Measurements from ENCODE around the gene IMPA2. TPM values are rescaled to one million over a fixed set of nuclear protein-coding genes. Genes with fewer than 3 reads are reported as not detected.

The IMPA2 gene
- total RNA-seq, 1 donor, result 25.1 TPM

- Histone ChIP-seq H3K9me3 (ENCODE audit: low read depth, low read length) (no peaks in the 10 kb centered on the region), H3K4me3 (ENCODE audit: low read length) (no peak overlapping the region), H3K27me3 (ENCODE audit: insufficient read depth, low read length) (no peaks in the 10 kb centered on the region), H3K4me1 (ENCODE audit: insufficient read depth, low read length) (peaks cover 20% of the 10 kb centered on the region)
These were observed 4.8 kb upstream of the IMPA2 start for GRCh38 chr18:11976315-11977152.

- no peaks in the 10 kb centered on the region for H3K9me3 ChIP-seq (ENCODE audit: low read depth, low read length)
- H3K4me3 ChIP-seq (ENCODE audit: low read length), result no peak overlapping the region
- no peaks in the 10 kb centered on the region for H3K27me3 ChIP-seq (ENCODE audit: insufficient read depth, low read length)
- H3K4me1 ChIP-seq (ENCODE audit: insufficient read depth, low read length), result peaks cover 25% of the 10 kb centered on the region
These were observed 4.2 kb upstream of the IMPA2 start for GRCh38 chr18:11977153-11977466.

GRCh38 chr18:11978956-11979355 lies 2.4 kb upstream of the IMPA2 start:
- Histone ChIP-seq H3K27me3 (ENCODE audit: insufficient read depth, low read length) (no peaks in the 10 kb centered on the region), H3K4me1 (ENCODE audit: insufficient read depth, low read length) (peaks cover 38% of the 10 kb centered on the region), H3K4me3 (ENCODE audit: low read length) (no peak overlapping the region), H3K9me3 (ENCODE audit: low read depth, low read length) (no peaks in the 10 kb centered on the region)

GRCh38 chr18:11980163-11980493 lies 1.2 kb upstream of the IMPA2 start:
- H3K27me3 ChIP-seq (ENCODE audit: insufficient read depth, low read length), result no peaks in the 10 kb centered on the region
- H3K4me3 ChIP-seq (ENCODE audit: low read length), result peak overlapping the region; percentile 49
- H3K4me1 ChIP-seq (ENCODE audit: insufficient read depth, low read length), result peaks cover 35% of the 10 kb centered on the region
- H3K9me3 ChIP-seq (ENCODE audit: low read depth, low read length), result no peaks in the 10 kb centered on the region

- H3K4me1 ChIP-seq (ENCODE audit: insufficient read depth, low read length), result peaks cover 39% of the 10 kb centered on the region
These were observed 664 bp upstream of the IMPA2 start for GRCh38 chr18:11980494-11981191.

GRCh38 chr18:11981543-11982366 lies 448 bp downstream of the IMPA2 start:
- no peaks in the 10 kb centered on the region for H3K9me3 ChIP-seq (ENCODE audit: low read depth, low read length)
- H3K4me3 ChIP-seq (ENCODE audit: low read length), result peak overlapping the region; percentile 61
- H3K27me3 ChIP-seq (ENCODE audit: insufficient read depth, low read length), result no peaks in the 10 kb centered on the region
- H3K4me1 ChIP-seq (ENCODE audit: insufficient read depth, low read length), result peaks cover 50% of the 10 kb centered on the region

More at GRCh38 chr18:11980494-11981191, 664 bp upstream of the IMPA2 start:
- no peaks in the 10 kb centered on the region for H3K27me3 ChIP-seq (ENCODE audit: insufficient read depth, low read length)
- H3K4me3 ChIP-seq (ENCODE audit: low read length), result peak overlapping the region; percentile 49
- H3K9me3 ChIP-seq (ENCODE audit: low read depth, low read length), result no peaks in the 10 kb centered on the region

GRCh38 chr18:11982981-11983380 lies 1.7 kb downstream of the IMPA2 start:
- no peaks in the 10 kb centered on the region for H3K27me3 ChIP-seq (ENCODE audit: insufficient read depth, low read length)
- H3K4me3 ChIP-seq (ENCODE audit: low read length), result no peak overlapping the region
- H3K9me3 ChIP-seq (ENCODE audit: low read depth, low read length), result no peaks in the 10 kb centered on the region
- H3K4me1 ChIP-seq (ENCODE audit: insufficient read depth, low read length), result peaks cover 62% of the 10 kb centered on the region

- Histone ChIP-seq H3K27me3 (ENCODE audit: insufficient read depth, low read length) (no peaks in the 10 kb centered on the region), H3K4me1 (ENCODE audit: insufficient read depth, low read length) (peaks cover 68% of the 10 kb centered on the region), H3K9me3 (ENCODE audit: low read depth, low read length) (no peaks in the 10 kb centered on the region), H3K4me3 (ENCODE audit: low read length) (no peak overlapping the region)
These were observed 2.3 kb downstream of the IMPA2 start for GRCh38 chr18:11983592-11983991.

GRCh38 chr18:11984091-11984490 lies 2.8 kb downstream of the IMPA2 start:
- peaks cover 71% of the 10 kb centered on the region for H3K4me1 ChIP-seq (ENCODE audit: insufficient read depth, low read length)
- no peaks in the 10 kb centered on the region for H3K9me3 ChIP-seq (ENCODE audit: low read depth, low read length)
- H3K27me3 ChIP-seq (ENCODE audit: insufficient read depth, low read length), result no peaks in the 10 kb centered on the region
- no peak overlapping the region for H3K4me3 ChIP-seq (ENCODE audit: low read length)

- Histone ChIP-seq H3K9me3 (ENCODE audit: low read depth, low read length) (no peaks in the 10 kb centered on the region), H3K4me1 (ENCODE audit: insufficient read depth, low read length) (peaks cover 60% of the 10 kb centered on the region), H3K27me3 (ENCODE audit: insufficient read depth, low read length) (no peaks in the 10 kb centered on the region), H3K4me3 (ENCODE audit: low read length) (no peak overlapping the region)
These were observed 4.3 kb downstream of the IMPA2 start for GRCh38 chr18:11985586-11985985.

- Histone ChIP-seq H3K4me3 (ENCODE audit: low read length) (no peak overlapping the region), H3K4me1 (ENCODE audit: insufficient read depth, low read length) (peaks cover 60% of the 10 kb centered on the region), H3K9me3 (ENCODE audit: low read depth, low read length) (no peaks in the 10 kb centered on the region), H3K27me3 (ENCODE audit: insufficient read depth, low read length) (no peaks in the 10 kb centered on the region)
These were observed 4.8 kb downstream of the IMPA2 start for GRCh38 chr18:11986061-11986460.

GRCh38 chr18:11987527-11987926 lies 6.2 kb downstream of the IMPA2 start:
- H3K4me3 ChIP-seq (ENCODE audit: low read length), result no peak overlapping the region
- no peaks in the 10 kb centered on the region for H3K27me3 ChIP-seq (ENCODE audit: insufficient read depth, low read length)
- H3K9me3 ChIP-seq (ENCODE audit: low read depth, low read length), result no peaks in the 10 kb centered on the region
- peaks cover 51% of the 10 kb centered on the region for H3K4me1 ChIP-seq (ENCODE audit: insufficient read depth, low read length)

- Histone ChIP-seq H3K27me3 (ENCODE audit: insufficient read depth, low read length) (no peaks in the 10 kb centered on the region), H3K4me1 (ENCODE audit: insufficient read depth, low read length) (peaks cover 38% of the 10 kb centered on the region), H3K4me3 (ENCODE audit: low read length) (no peak overlapping the region), H3K9me3 (ENCODE audit: low read depth, low read length) (no peaks in the 10 kb centered on the region)
These were observed 7.9 kb downstream of the IMPA2 start for GRCh38 chr18:11989174-11989573.

GRCh38 chr18:11989966-11990380 lies 8.7 kb downstream of the IMPA2 start:
- Histone ChIP-seq H3K9me3 (ENCODE audit: low read depth, low read length) (no peaks in the 10 kb centered on the region), H3K4me3 (ENCODE audit: low read length) (no peak overlapping the region), H3K4me1 (ENCODE audit: insufficient read depth, low read length) (peaks cover 46% of the 10 kb centered on the region), H3K27me3 (ENCODE audit: insufficient read depth, low read length) (no peaks in the 10 kb centered on the region)

- peaks cover 49% of the 10 kb centered on the region for H3K4me1 ChIP-seq (ENCODE audit: insufficient read depth, low read length)
- no peak overlapping the region for H3K4me3 ChIP-seq (ENCODE audit: low read length)
- H3K27me3 ChIP-seq (ENCODE audit: insufficient read depth, low read length), result no peaks in the 10 kb centered on the region
- no peaks in the 10 kb centered on the region for H3K9me3 ChIP-seq (ENCODE audit: low read depth, low read length)
These were observed 9.2 kb downstream of the IMPA2 start for GRCh38 chr18:11990539-11990938.
